ENCODE measurements around the gene TBX21.
"Not testable (repeated sequence)": the region's sequence is repeated elsewhere in the genome, so short reads cannot be mapped to it uniquely, and the experiment has no call there.

Gene TBX21

DNA sequence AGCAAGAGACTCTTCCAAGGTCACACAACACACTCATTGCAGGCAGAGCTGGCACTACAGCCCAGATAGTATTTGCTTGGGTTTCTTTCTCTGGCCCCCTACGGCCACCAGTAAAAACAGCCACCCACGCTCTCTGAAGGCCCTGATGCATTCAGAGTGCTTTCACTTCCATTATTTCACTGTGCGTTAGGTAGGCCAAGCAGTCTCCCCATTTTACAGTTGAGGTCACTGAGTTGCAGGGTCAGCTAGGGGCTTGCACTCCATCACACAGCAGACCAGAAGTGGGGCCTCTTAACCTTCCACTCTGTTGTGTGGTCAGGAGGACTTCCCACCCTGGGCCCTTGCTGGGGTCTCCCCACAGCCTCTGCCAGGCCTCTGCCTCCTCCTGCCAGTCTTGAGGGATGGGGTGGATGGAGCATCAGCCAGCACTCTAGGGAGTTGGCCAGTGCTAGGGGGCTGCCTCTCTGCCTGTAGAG, 2.5 kb downstream of the TBX21 start:
- H3K27me3 Mint-ChIP-seq (ENCODE audit: low read depth): peaks cover 74% of the 10 kb centered on the region
- H3K36me3 Mint-ChIP-seq (ENCODE audit: low read depth): no peaks in the 10 kb centered on the region
- H3K4me3 Mint-ChIP-seq: peak overlapping the region in 1 of 3 experiments; percentile 19
- peaks cover 5% of the 10 kb centered on the region for H3K4me1 Mint-ChIP-seq
- peaks cover 2% of the 10 kb centered on the region for H3K9me3 Mint-ChIP-seq
- no peak overlapping the region for H3K27ac Mint-ChIP-seq
- TF ChIP-seq, protein P1, sequence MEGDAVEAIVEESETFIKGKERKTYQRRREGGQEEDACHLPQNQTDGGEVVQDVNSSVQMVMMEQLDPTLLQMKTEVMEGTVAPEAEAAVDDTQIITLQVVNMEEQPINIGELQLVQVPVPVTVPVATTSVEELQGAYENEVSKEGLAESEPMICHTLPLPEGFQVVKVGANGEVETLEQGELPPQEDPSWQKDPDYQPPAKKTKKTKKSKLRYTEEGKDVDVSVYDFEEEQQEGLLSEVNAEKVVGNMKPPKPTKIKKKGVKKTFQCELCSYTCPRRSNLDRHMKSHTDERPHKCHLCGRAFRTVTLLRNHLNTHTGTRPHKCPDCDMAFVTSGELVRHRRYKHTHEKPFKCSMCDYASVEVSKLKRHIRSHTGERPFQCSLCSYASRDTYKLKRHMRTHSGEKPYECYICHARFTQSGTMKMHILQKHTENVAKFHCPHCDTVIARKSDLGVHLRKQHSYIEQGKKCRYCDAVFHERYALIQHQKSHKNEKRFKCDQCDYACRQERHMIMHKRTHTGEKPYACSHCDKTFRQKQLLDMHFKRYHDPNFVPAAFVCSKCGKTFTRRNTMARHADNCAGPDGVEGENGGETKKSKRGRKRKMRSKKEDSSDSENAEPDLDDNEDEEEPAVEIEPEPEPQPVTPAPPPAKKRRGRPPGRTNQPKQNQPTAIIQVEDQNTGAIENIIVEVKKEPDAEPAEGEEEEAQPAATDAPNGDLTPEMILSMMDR (IDR thresholded peaks at IDR 0.05; ENCODE audit: unreplicated experiment in 3 of 3): no peak

DNA sequence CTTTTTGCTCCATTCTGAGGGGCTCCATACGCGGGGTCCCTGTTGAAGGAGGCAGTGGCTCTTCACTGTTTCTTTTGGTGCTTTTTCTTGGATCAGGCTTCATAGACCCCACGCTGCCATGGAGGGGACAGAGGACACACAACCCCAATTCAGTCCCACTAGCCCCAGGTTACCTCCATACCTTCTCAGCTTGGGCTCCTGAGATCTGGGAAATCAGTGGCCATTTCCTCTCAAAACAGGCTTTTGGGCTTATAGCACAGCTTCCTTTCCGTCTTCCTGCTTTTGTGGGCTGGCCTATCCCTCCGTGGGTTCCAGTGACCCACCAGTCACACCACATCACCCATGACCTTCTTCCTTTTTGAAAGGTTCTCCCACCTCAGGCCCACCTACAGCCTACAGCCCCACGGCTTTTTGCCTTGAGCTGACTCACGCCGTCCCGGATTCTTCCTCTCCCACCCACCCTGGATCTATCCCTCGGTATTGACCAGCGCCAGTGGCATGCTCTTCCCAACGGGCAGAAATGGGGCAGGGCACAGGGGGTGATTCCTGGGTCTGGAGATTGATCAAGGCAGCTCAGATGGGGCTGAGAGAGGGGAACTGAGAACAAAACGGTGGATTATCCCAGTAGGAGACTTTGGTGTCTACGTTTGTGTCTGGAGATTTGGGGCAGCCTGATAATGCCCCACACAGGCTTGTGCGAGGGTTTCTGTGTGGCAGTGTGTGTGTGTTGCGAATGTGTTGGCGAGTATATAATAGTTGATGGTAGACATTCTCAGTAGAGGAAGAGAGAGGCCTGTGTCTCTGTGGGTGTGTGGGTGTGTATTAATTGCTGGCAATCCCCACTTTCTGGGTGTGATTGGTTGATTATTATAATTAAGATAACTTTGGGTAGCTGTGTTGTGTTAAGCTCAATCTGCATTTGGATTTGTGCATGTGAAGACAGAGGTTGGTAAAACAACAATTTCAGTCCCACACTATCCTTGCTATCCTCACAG, 3.8 kb downstream of the TBX21 start:
- no peak overlapping the region for H3K4me3 Mint-ChIP-seq
- H3K27ac Mint-ChIP-seq: no peak overlapping the region
- TF ChIP-seq, protein P1 (IDR thresholded peaks at IDR 0.05; ENCODE audit: unreplicated experiment in 3 of 3): no peak
- peaks cover 70% of the 10 kb centered on the region for H3K27me3 Mint-ChIP-seq (ENCODE audit: low read depth)
- no peaks in the 10 kb centered on the region for H3K36me3 Mint-ChIP-seq (ENCODE audit: low read depth)
- H3K9me3 Mint-ChIP-seq: peaks cover 2% of the 10 kb centered on the region
- peaks cover 5% of the 10 kb centered on the region for H3K4me1 Mint-ChIP-seq

DNA sequence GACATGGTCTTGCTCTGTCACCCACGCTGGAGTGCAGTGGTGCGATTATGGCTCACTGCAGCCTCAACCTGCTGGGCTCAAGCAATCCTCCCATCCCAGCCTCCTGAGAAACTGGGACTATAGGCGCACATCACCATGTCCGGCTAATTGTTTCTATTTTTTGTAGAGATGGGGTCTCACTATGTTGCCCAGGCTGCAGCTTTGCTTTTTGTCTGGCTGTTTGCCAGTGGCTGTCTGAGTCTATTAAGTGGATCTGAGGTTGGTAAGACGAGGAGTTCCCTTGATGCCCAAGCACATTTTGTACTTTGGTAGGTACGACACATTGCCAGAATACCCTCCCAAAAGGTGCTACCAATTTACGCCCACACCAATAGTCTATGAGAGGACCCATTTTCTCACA, 5.1 kb downstream of the TBX21 start:
- H3K9me3 Mint-ChIP-seq: peaks cover 2% of the 10 kb centered on the region
- H3K4me1 Mint-ChIP-seq: peaks cover 5% of the 10 kb centered on the region
- TF ChIP-seq, protein P1 (IDR thresholded peaks at IDR 0.05; ENCODE audit: unreplicated experiment in 3 of 3): no peak
- no peaks in the 10 kb centered on the region for H3K36me3 Mint-ChIP-seq (ENCODE audit: low read depth)
- H3K4me3 Mint-ChIP-seq: no peak overlapping the region
- H3K27ac Mint-ChIP-seq: no peak overlapping the region
- H3K27me3 Mint-ChIP-seq (ENCODE audit: low read depth): peaks cover 64% of the 10 kb centered on the region

DNA sequence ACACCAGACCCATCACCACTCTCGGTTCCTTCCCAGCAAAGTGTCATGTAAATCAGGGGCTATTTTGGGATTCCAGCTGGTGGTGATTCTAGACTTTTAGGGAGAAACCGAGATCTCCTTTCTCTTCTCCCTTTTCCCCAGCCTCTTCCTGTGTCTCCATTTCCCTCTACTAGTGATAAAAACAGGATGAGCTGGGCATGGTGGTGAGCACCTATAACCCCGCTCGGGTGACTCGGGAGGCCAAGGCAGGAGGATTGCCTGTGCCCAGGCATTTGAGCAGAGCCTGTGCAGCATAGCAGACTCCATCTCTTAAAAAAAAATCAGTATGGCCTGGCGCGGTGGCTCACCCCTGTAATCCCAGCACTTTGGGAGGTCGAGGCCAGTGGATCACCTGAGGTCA, 6.1 kb downstream of the TBX21 start:
- H3K27me3 Mint-ChIP-seq (ENCODE audit: low read depth): peaks cover 66% of the 10 kb centered on the region
- H3K4me1 Mint-ChIP-seq: no peaks in the 10 kb centered on the region
- no peaks in the 10 kb centered on the region for H3K9me3 Mint-ChIP-seq
- H3K4me3 Mint-ChIP-seq: no peak overlapping the region
- H3K27ac Mint-ChIP-seq: no peak overlapping the region
- no peaks in the 10 kb centered on the region for H3K36me3 Mint-ChIP-seq (ENCODE audit: low read depth)
- TF ChIP-seq, protein P1 (IDR thresholded peaks at IDR 0.05; ENCODE audit: unreplicated experiment in 3 of 3): no peak

DNA sequence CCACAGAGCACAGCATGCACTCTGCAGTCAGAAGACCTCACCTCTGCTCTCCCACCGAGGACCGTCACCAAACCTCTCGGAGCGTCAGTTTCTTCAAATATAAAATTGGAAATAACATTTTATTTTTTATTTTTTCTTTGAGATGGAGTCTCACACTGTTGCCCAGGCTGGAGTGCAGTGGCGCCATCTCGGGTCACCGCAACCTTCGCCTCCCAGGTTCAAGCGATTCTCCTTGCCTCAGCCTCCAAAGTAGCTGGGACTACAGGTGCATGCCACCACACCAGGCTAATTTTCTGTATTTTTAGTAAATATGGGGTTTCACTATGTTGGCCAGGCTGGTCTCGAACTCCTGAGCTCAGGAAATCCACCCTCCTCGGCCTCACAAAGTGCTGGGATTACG, 6.9 kb downstream of the TBX21 start:
- H3K27me3 Mint-ChIP-seq (ENCODE audit: low read depth): peaks cover 59% of the 10 kb centered on the region
- not testable (repeated sequence) for H3K4me1 Mint-ChIP-seq; H3K36me3 Mint-ChIP-seq (ENCODE audit: low read depth); H3K4me3 Mint-ChIP-seq; H3K9me3 Mint-ChIP-seq; H3K27ac Mint-ChIP-seq

GRCh38 chr17:47741109-47741792, 8.2 kb downstream of the TBX21 start:
- Mint-ChIP-seq H3K36me3 (ENCODE audit: low read depth) (no peaks in the 10 kb centered on the region), H3K27me3 (ENCODE audit: low read depth) (peaks cover 54% of the 10 kb centered on the region), H3K4me3 (no peak overlapping the region), H3K27ac (no peak overlapping the region), H3K4me1 (no peaks in the 10 kb centered on the region), H3K9me3 (no peaks in the 10 kb centered on the region)
- TF ChIP-seq, protein P1 (IDR thresholded peaks at IDR 0.05; ENCODE audit: unreplicated experiment in 3 of 3): no peak
